Hematopoietic multipotent progenitor cell treated with erythropoietin and hydrocortisone succinate and interleukin-3 and kit ligand, for 6 days (in vitro differentiated cells): Measurements from ENCODE around the gene UFM1.

ENCODE experiments used
- DNase-seq: peaks from one replicate; pipeline ENCODE4 v3.0.0-alpha.2; 2015

The UFM1 gene

GRCh38 chr13:38366954-38367645 lies 17.4 kb downstream of the UFM1 start:
- no peak for DNase-seq

- no peak for DNase-seq
Observed at GRCh38 chr13:38369058-38369457, 19.4 kb downstream of the UFM1 start.

GRCh38 chr13:38370096-38370495 lies 20.4 kb downstream of the UFM1 start:
- DNase-seq, result peak; percentile 11

- no peak for DNase-seq
Observed at GRCh38 chr13:38372820-38373383, 23.3 kb downstream of the UFM1 start.

GRCh38 chr13:38376546-38376945 lies 26.9 kb downstream of the UFM1 start:
- DNase-seq, result peak; percentile 8

- DNase-seq, result no peak
Observed at GRCh38 chr13:38381890-38382289, 32.2 kb downstream of the UFM1 start.

- no peak for DNase-seq
Observed at GRCh38 chr13:38382946-38383345, 33.3 kb downstream of the UFM1 start.

GRCh38 chr13:38384171-38384570 lies 34.5 kb downstream of the UFM1 start:
- no peak for DNase-seq

- DNase-seq, result no peak
Observed at GRCh38 chr13:38385153-38385891, 35.7 kb downstream of the UFM1 start.

- DNase-seq, result no peak
Observed at GRCh38 chr13:38386421-38386820, 36.8 kb downstream of the UFM1 start.

GRCh38 chr13:38391341-38391740 lies 41.7 kb downstream of the UFM1 start:
- DNase-seq, result no peak

GRCh38 chr13:38394777-38395496 lies 45.3 kb downstream of the UFM1 start:
- no peak for DNase-seq

GRCh38 chr13:38395497-38395788 lies 45.8 kb downstream of the UFM1 start:
- no peak for DNase-seq

GRCh38 chr13:38398711-38399493 lies 49.3 kb downstream of the UFM1 start:
- DNase-seq, result peak; percentile 38

- no peak for DNase-seq
Observed at GRCh38 chr13:38399535-38399934, 49.9 kb downstream of the UFM1 start.

- no peak for DNase-seq
Observed at GRCh38 chr13:38401276-38401675, 51.6 kb downstream of the UFM1 start.

- no peak for DNase-seq
Observed at GRCh38 chr13:38405216-38405615, 55.6 kb downstream of the UFM1 start.

GRCh38 chr13:38409771-38410170 lies 60.1 kb downstream of the UFM1 start:
- DNase-seq, result no peak

GRCh38 chr13:38412266-38412665 lies 62.6 kb downstream of the UFM1 start:
- DNase-seq, result no peak
